Stomach (tissue), 4 donors: ENCODE measurements around the gene SLC1A2.

Experiments used
- EP300 ChIP-seq: sonication (generic); formaldehyde crosslinking; IDR thresholded peaks from one replicate; pipeline ENCODE4 v1.6.1; 2017; ENCODE audit warnings: antibody characterized with exemption
- POLR2A ChIP-seq, 4 donors: fragments of 450-650 bp; IDR thresholded peaks; one replicate each; pipeline ENCODE4 v1.6.1; 2016; ENCODE audit warnings: antibody characterized with exemption in 4 of 4, control low read depth in 2 of 4, mild to moderate bottlenecking in 1 of 4, moderate library complexity in 1 of 4
- POLR2AphosphoS5 ChIP-seq, 3 donors: sonication (generic); formaldehyde crosslinking; IDR thresholded peaks; one replicate each; pipeline ENCODE4 v1.6.1; 2016; ENCODE audit warnings: antibody characterized with exemption in 3 of 3
- TF ChIP-seq, protein P1 (sequence below), 7 experiments: fragments of 450-650 bp in 4 of 7; fragments of 200-600 bp in 3 of 7; sonication (generic) in 3 of 7; IDR thresholded peaks; one replicate each; pipeline ENCODE4 v1.5.1; 2016 to 2019; ENCODE audit warnings: antibody characterized with exemption in 7 of 7, control low read depth in 2 of 7, mild to moderate bottlenecking in 1 of 7

- TF ChIP-seq, protein P1, sequence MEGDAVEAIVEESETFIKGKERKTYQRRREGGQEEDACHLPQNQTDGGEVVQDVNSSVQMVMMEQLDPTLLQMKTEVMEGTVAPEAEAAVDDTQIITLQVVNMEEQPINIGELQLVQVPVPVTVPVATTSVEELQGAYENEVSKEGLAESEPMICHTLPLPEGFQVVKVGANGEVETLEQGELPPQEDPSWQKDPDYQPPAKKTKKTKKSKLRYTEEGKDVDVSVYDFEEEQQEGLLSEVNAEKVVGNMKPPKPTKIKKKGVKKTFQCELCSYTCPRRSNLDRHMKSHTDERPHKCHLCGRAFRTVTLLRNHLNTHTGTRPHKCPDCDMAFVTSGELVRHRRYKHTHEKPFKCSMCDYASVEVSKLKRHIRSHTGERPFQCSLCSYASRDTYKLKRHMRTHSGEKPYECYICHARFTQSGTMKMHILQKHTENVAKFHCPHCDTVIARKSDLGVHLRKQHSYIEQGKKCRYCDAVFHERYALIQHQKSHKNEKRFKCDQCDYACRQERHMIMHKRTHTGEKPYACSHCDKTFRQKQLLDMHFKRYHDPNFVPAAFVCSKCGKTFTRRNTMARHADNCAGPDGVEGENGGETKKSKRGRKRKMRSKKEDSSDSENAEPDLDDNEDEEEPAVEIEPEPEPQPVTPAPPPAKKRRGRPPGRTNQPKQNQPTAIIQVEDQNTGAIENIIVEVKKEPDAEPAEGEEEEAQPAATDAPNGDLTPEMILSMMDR (IDR thresholded peaks at IDR 0.05): no peak
- no peak for TF ChIP-seq POLR2A (IDR thresholded peaks at IDR 0.05)
- no peak for TF ChIP-seq POLR2AphosphoS5 (IDR thresholded peaks at IDR 0.05)
- TF ChIP-seq EP300: no peak
Observed at GRCh38 chr11:35436581-35437250, 17.4 kb upstream of the SLC1A2 start.
